PFSK-1 (cell line): Measurements from ENCODE around the gene ABHD4.

ENCODE experiments used
- FOXP2 ChIP-seq: optimal IDR thresholded peaks from 2 replicates; pipeline ENCODE3; 2011; ENCODE audit warnings: borderline replicate concordance, control low read depth, inconsistent platforms; ENCODE audit not compliant: insufficient read depth; ENCODE audit errors: extremely low read length, extremely low read depth
- POLR2AphosphoS5 ChIP-seq: IDR thresholded peaks from 2 replicates; pipeline ENCODE4 v1.6.1; 2012; ENCODE audit warnings: low read depth, mild to moderate bottlenecking, control low read depth, low read length, moderate library complexity
- REST ChIP-seq, 2 experiments: IDR thresholded peaks; 2 replicates each; pipeline versions ENCODE4 v1.6.1 to v1.8.0; 2011 to 2012; ENCODE audit warnings: low read depth in 2 of 2, low read length in 2 of 2, control low read depth in 1 of 2, inconsistent platforms in 1 of 2, mild to moderate bottlenecking in 1 of 2, moderate library complexity in 1 of 2; ENCODE audit not compliant: insufficient read depth in 1 of 2
- SIN3A ChIP-seq: IDR thresholded peaks from 2 replicates; pipeline ENCODE4 v1.6.1; 2012; ENCODE audit warnings: mild to moderate bottlenecking, low read length, moderate library complexity, borderline replicate concordance; ENCODE audit not compliant: insufficient read depth
- TAF1 ChIP-seq: IDR thresholded peaks from 2 replicates; pipeline ENCODE4 v1.6.1; 2012; ENCODE audit warnings: low read length, control low read depth, borderline replicate concordance; ENCODE audit not compliant: insufficient read depth

The ABHD4 gene

GRCh38 chr14:22558221-22558913, 39.7 kb upstream of the ABHD4 start:
- TF ChIP-seq POLR2AphosphoS5 (no peak), FOXP2 (no peak), SIN3A (no peak), REST (IDR thresholded peaks at IDR 0.05; ENCODE audit: insufficient read depth in 1 of 2, low read depth in 2 of 2, low read length in 2 of 2) (no peak), TAF1 (no peak)

- TF ChIP-seq FOXP2: no peak
- no peak for TF ChIP-seq TAF1
- no peak for TF ChIP-seq SIN3A
- no peak for TF ChIP-seq POLR2AphosphoS5
- no peak for TF ChIP-seq REST (IDR thresholded peaks at IDR 0.05; ENCODE audit: insufficient read depth in 1 of 2, low read depth in 2 of 2, low read length in 2 of 2)
Observed at GRCh38 chr14:22559041-22559440, 39.1 kb upstream of the ABHD4 start.

GRCh38 chr14:22560662-22561365, 37.3 kb upstream of the ABHD4 start:
- no peak for TF ChIP-seq REST (IDR thresholded peaks at IDR 0.05; ENCODE audit: insufficient read depth in 1 of 2, low read depth in 2 of 2, low read length in 2 of 2)
- TF ChIP-seq TAF1: no peak
- no peak for TF ChIP-seq FOXP2
- no peak for TF ChIP-seq SIN3A
- TF ChIP-seq POLR2AphosphoS5: no peak

- TF ChIP-seq REST (IDR thresholded peaks at IDR 0.05; ENCODE audit: insufficient read depth in 1 of 2, low read depth in 2 of 2, low read length in 2 of 2) (no peak), POLR2AphosphoS5 (no peak), FOXP2 (no peak), TAF1 (no peak), SIN3A (no peak)
Observed at GRCh38 chr14:22561366-22561660, 36.8 kb upstream of the ABHD4 start.
